ENCODE measurements around the gene MEAK7. TPM values are rescaled to one million over a fixed set of nuclear protein-coding genes. Genes with fewer than 3 reads are reported as not detected.

The MEAK7 gene
- total and polyA plus RNA-seq, 2 of the 4 experiments (the other 2 are of a cell fraction) = 27.4 to 39.0 TPM

- Histone ChIP-seq H2AK5ac (ENCODE audit: low read depth, low read length) (no peak overlapping the region), H3K56ac (ENCODE audit: extremely low read depth, insufficient read depth, low read length) (no peak overlapping the region), H3K18ac (ENCODE audit: low read depth, low read length) (no peak overlapping the region), H3K27ac (ENCODE audit: insufficient read depth, low read length) (no peak overlapping the region), H4K8ac (ENCODE audit: low read depth in 2 of 2, low read length in 2 of 2) (no peak overlapping the region), H3K4me1 (ENCODE audit: control insufficient read depth, insufficient read depth, low read length) (no peaks in the 10 kb centered on the region; the same call in 1 of the 2 replicates), H4K5ac (ENCODE audit: low read depth, low read length) (no peak overlapping the region), H2AK9ac (replicated peaks; ENCODE audit: low read depth, low read length, poor library complexity) (no peak overlapping the region), H3K27me3 (ENCODE audit: control insufficient read depth, insufficient read depth, low read length) (no peaks in the 10 kb centered on the region), H3K14ac (replicated peaks; ENCODE audit: low read depth, low read length) (no peak overlapping the region), H3K9me3 (ENCODE audit: control insufficient read depth, insufficient read depth, low read length) (no peaks in the 10 kb centered on the region), H4K20me1 (ENCODE audit: insufficient read depth, low read length) (peaks cover 12% of the 10 kb centered on the region), H2BK20ac (ENCODE audit: low read depth, low read length) (no peak overlapping the region), H3K9ac (ENCODE audit: low read depth, low read length) (no peak overlapping the region), H3K4me2 (ENCODE audit: low read depth, low read length) (no peak overlapping the region), H3K23ac (ENCODE audit: low read depth, low read length) (no peak overlapping the region), H3K4me3 (ENCODE audit: insufficient read depth, low read depth, low read length) (no peak overlapping the region), H4K91ac (ENCODE audit: insufficient read depth, low read depth, low read length) (no peak overlapping the region), H3K4ac (ENCODE audit: low read depth, low read length) (no peak overlapping the region), H2BK120ac (ENCODE audit: low read depth, low read length) (no peak overlapping the region), H3K79me1 (ENCODE audit: low read depth in 1 of 2, low read length in 2 of 2) (peaks cover 16 to 38% of the 10 kb centered on the region in 2 experiments; a peak in 3 of 4 replicates), H2AFZ (replicated peaks; ENCODE audit: low read length, poor library complexity) (no peak overlapping the region), H3K9me1 (ENCODE audit: insufficient read depth, low read length) (no peaks in the 10 kb centered on the region), H2BK5ac (ENCODE audit: low read depth, low read length, poor library complexity, severe bottlenecking) (no peak overlapping the region), H3K36me3 (ENCODE audit: control insufficient read depth, insufficient read depth, low read length) (peaks cover 46% of the 10 kb centered on the region), H2BK15ac (ENCODE audit: low read depth, low read length) (no peak overlapping the region)
- 94% methylated on average over 5 of the region's 8 CpGs; no CpG with 5 or more reads in 1 of the 2 experiments for WGBS, 2 experiments (ENCODE audit: extremely low coverage in 2 of 2, insufficient read length in 1 of 2)
- POLR2A ChIA-PET (ENCODE audit: unreplicated experiment) = no interaction called here
- no TSS peak for BruUV-seq (replicated peaks)
- no peak for ATAC-seq (ENCODE audit: low read depth)
- no peak for DNase-seq
- in situ Hi-C loops (cut with MboI; ENCODE audit: low sequenced_read_pairs) (loop anchor here (10.0 to 25.0 kb wide), 2 partner anchors 403 to 525 kb away; partner anchors contain the start of genes NECAB2 and OSGIN1), dilution Hi-C loops (cut with HindIII; ENCODE audit: low sequenced_read_pairs, unreplicated experiment) (no loop called here), intact Hi-C loops (cut with micrococcal nuclease) (loop anchor here (10.0 kb wide), 1 partner anchor 373 kb away; the partner anchor contains the start of gene MBTPS1)
- CTCF ChIA-PET = no interaction called here
- TF ChIP-seq NFE2L2 (IDR thresholded peaks at IDR 0.05; ENCODE audit: low read depth, low read length) (no peak), CTCF (conservative IDR thresholded peaks at IDR 0.05; ENCODE audit: low read depth, low read length) (no peak), CEBPB (IDR thresholded peaks at IDR 0.05; ENCODE audit: low read depth, low read length) (no peak), USF2 (IDR thresholded peaks at IDR 0.05; ENCODE audit: low read depth, low read length) (no peak), MAFK (IDR thresholded peaks at IDR 0.05; ENCODE audit: low read depth, low read length) (no peak), RFX5 (IDR thresholded peaks at IDR 0.05; ENCODE audit: low read depth, low read length) (no peak), CHD1 (IDR thresholded peaks at IDR 0.05; ENCODE audit: low read depth, low read length) (no peak), SMC3 (IDR thresholded peaks at IDR 0.05; ENCODE audit: low read depth, low read length) (no peak)
Measured at GRCh38 chr16:84487358-84487757, 17.1 kb downstream of the MEAK7 start.
